ENCODE results near the gene CCDC6. TPM values are rescaled to one million over a fixed set of nuclear protein-coding genes. Genes with fewer than 3 reads are reported as not detected.

Gene CCDC6
- total RNA-seq, 4 donors from 2014 or later, result 52.5 to 65.8 (median 57.7) TPM

DNA sequence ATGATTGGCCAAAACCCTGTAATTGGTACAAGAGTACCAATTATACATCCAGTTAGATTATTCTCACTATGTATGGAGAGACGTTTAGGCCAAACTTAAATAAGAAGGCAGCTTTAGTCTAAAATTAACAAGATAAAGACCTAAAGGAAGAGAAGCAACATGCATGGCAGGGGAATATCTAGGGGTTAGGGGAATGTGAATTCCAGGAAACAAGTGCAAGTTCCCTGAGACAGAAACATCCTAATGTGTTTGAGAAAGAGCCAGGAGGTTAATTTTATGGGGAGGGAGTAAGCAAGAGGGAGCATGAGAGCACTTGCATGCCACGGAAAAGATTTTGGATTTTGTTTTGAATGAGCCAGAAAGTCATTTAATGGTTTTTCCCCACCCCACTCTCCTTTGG lies 39.6 kb upstream of the CCDC6 start:
- Histone ChIP-seq H3K9me3 (no peaks in the 10 kb centered on the region), H3K4me3 (no peak overlapping the region), H3K27ac (no peak overlapping the region), H3K36me3 (no peaks in the 10 kb centered on the region), H3K27me3 (no peaks in the 10 kb centered on the region), H3K4me1 (no peaks in the 10 kb centered on the region)
- DNase-seq, result no peak
- 32 to 49% methylated on average over 2 of the region's 2 CpGs for WGBS, 2 donors
- TF ChIP-seq, protein P1, sequence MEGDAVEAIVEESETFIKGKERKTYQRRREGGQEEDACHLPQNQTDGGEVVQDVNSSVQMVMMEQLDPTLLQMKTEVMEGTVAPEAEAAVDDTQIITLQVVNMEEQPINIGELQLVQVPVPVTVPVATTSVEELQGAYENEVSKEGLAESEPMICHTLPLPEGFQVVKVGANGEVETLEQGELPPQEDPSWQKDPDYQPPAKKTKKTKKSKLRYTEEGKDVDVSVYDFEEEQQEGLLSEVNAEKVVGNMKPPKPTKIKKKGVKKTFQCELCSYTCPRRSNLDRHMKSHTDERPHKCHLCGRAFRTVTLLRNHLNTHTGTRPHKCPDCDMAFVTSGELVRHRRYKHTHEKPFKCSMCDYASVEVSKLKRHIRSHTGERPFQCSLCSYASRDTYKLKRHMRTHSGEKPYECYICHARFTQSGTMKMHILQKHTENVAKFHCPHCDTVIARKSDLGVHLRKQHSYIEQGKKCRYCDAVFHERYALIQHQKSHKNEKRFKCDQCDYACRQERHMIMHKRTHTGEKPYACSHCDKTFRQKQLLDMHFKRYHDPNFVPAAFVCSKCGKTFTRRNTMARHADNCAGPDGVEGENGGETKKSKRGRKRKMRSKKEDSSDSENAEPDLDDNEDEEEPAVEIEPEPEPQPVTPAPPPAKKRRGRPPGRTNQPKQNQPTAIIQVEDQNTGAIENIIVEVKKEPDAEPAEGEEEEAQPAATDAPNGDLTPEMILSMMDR (IDR thresholded peaks at IDR 0.05), result no peak
- no peak for TF ChIP-seq POLR2A (IDR thresholded peaks at IDR 0.05)
- intact Hi-C loops (cut with DNase I), result no loop called here

DNA sequence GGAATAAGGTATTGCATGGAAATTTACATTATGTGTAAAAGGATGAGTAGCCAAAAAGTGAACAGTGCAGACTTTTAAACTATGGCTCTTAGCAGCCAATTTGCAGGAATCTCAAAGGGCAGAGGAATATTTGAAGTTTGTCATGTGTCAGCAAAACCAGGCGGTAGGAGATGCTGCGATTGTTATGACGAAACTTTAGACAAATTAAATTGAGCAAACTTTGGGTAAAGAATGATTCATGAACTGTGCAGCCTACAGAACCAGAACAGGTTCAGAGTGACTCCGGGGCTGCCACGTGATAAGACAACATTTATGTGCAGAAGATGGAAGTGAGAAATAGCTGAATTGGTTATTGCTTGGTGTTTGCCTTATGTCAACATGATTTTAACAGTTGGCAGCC lies 39.2 kb upstream of the CCDC6 start:
- Histone ChIP-seq H3K36me3 (no peaks in the 10 kb centered on the region), H3K9me3 (no peaks in the 10 kb centered on the region), H3K27ac (no peak overlapping the region), H3K4me1 (no peaks in the 10 kb centered on the region), H3K27me3 (no peaks in the 10 kb centered on the region), H3K4me3 (no peak overlapping the region)
- intact Hi-C loops (cut with DNase I), result no loop called here
- DNase-seq, result no peak
- TF ChIP-seq, protein P1 (IDR thresholded peaks at IDR 0.05), result no peak
- no peak for TF ChIP-seq POLR2A (IDR thresholded peaks at IDR 0.05)
- WGBS, 2 donors, result 56 to 73% methylated on average over 5 of the region's 5 CpGs

DNA sequence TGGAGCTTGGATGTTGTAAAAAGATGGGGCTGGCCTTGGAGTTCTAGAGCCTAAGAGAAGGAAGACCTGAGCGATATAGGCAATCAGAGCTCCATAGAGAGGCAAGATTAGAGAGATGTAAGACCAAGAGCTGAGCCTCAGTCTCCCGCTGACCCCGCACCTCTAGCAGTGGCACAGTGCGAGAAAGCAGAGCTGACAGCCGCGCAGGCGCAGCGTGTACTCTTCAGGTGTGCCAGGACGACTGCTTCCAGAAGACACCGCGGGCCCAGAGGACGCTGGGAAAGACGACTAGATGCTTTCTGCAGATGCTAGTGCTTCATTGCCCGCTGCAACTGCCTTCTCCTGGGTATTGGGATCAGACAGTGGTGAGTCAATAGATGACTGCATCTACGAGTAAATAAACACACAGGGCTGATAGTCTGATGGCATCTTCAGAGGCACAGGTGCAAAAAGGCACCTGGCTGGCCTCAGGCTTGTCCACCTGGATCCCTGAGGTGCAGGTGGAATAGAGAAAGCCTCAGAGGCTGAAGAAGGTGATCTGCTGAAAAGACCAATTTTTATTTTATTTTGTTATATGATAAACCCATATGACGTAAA lies 38.1 kb upstream of the CCDC6 start:
- H3K27ac ChIP-seq, result no peak overlapping the region
- no peaks in the 10 kb centered on the region for H3K4me1 ChIP-seq
- no peak overlapping the region for H3K4me3 ChIP-seq
- DNase-seq, result no peak
- H3K9me3 ChIP-seq, result no peaks in the 10 kb centered on the region
- intact Hi-C loops (cut with DNase I), result no loop called here
- no peaks in the 10 kb centered on the region for H3K36me3 ChIP-seq
- H3K27me3 ChIP-seq, result no peaks in the 10 kb centered on the region
- 82 to 85% methylated on average over 16 of the region's 16 CpGs for WGBS, 2 donors
- TF ChIP-seq, protein P1 (IDR thresholded peaks at IDR 0.05), result no peak
- no peak for TF ChIP-seq POLR2A (IDR thresholded peaks at IDR 0.05)

DNA sequence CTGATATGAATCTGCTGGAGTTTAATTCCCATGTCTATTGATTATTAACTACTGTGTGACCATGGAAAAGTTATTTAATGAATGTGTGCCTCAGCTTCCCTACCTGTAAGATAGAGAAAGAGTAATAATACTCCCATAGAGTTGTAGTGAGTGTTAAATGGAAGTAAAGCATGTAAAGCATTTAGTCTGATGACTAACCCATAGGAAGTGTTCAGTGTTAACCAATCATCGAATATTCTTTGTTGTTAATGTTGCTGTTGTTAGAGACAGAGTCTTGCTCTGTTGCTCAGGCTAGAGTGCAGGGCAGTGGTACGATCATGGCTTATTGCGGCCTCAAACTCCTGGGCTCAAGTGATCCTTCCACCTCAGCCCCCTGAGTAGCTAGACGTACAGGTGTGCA lies 36.2 kb upstream of the CCDC6 start:
- TF ChIP-seq, protein P1 (IDR thresholded peaks at IDR 0.05), result no peak
- no peak for TF ChIP-seq POLR2A (IDR thresholded peaks at IDR 0.05)
- intact Hi-C loops (cut with DNase I), result no loop called here
- no peaks in the 10 kb centered on the region for H3K27me3 ChIP-seq
- 68 to 76% methylated on average over 4 of the region's 4 CpGs for WGBS, 2 donors
- no peak overlapping the region for H3K4me3 ChIP-seq
- no peaks in the 10 kb centered on the region for H3K4me1 ChIP-seq
- H3K36me3 ChIP-seq, result no peaks in the 10 kb centered on the region
- H3K27ac ChIP-seq, result no peak overlapping the region
- no peak for DNase-seq
- no peaks in the 10 kb centered on the region for H3K9me3 ChIP-seq

DNA sequence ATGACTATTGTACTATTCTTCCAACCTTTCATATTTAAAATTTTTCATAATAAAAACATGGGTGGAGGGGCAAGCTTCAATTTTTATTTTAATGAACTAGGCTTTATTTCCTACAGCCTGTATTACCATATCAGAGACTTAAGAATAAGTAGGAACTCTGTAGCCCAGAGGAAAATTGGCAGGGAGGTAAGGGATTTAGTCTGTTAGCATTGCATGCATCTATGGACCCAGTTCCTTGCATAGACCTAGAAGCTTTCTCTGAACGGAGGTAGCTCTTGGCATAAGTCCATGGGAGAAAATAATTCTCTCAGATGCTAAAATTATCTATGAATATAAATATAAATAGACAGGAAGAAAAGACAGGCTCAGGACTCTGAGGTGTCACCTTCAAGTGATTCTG lies 31.4 kb upstream of the CCDC6 start:
- H3K4me3 ChIP-seq, result no peak overlapping the region
- 17 to 21% methylated on average over 1 of the region's 1 CpG for WGBS, 2 donors
- H3K4me1 ChIP-seq, result no peaks in the 10 kb centered on the region
- H3K27ac ChIP-seq, result no peak overlapping the region
- H3K27me3 ChIP-seq, result no peaks in the 10 kb centered on the region
- no peaks in the 10 kb centered on the region for H3K9me3 ChIP-seq
- H3K36me3 ChIP-seq, result no peaks in the 10 kb centered on the region
- intact Hi-C loops (cut with DNase I), result no loop called here
- TF ChIP-seq, protein P1 (IDR thresholded peaks at IDR 0.05), result no peak
- TF ChIP-seq POLR2A (IDR thresholded peaks at IDR 0.05), result no peak
- DNase-seq, result no peak
